NCI-H146 (cell line): Measurements from ENCODE around the gene ARFRP1.
"Not testable (repeated sequence)": the region's sequence is repeated elsewhere in the genome, so short reads cannot be mapped to it uniquely, and the experiment has no call there.

Experiments used
- DNase-seq: peaks from one replicate; lab custom pipeline; 2025; lab: John Stamatoyannopoulos, UW

ARFRP1 gene

GRCh38 chr20:63655249-63655648 lies 52.5 kb downstream of the ARFRP1 start:
- no peak for DNase-seq

GRCh38 chr20:63653974-63654668 lies 53.7 kb downstream of the ARFRP1 start:
- no peak for DNase-seq

GRCh38 chr20:63653041-63653973 lies 54.5 kb downstream of the ARFRP1 start, which contains the start of gene STMN3:
Gene STMN3, minus strand, starts transcription at chr20:63653424. Its CDS starts 79 bp downstream, at chr20:63653345.
- DNase-seq: peak; percentile 96

GRCh38 chr20:63652192-63652980 lies 55.4 kb downstream of the ARFRP1 start:
- peak; percentile 80 for DNase-seq

DNA sequence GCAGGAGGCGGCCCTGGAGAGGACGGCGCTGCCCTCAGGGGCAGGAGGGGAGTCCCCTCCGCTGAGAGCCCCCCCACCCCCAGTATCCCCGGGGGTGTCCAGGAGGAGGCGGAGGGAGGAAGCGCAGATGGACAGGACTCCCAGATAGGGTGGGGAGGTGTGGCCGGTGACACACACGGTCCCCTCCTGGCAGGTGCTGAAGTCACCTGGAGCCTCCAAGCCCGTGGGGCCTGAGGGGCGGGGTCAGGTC lies 55.9 kb downstream of the ARFRP1 start:
- peak; percentile 53 for DNase-seq

DNA sequence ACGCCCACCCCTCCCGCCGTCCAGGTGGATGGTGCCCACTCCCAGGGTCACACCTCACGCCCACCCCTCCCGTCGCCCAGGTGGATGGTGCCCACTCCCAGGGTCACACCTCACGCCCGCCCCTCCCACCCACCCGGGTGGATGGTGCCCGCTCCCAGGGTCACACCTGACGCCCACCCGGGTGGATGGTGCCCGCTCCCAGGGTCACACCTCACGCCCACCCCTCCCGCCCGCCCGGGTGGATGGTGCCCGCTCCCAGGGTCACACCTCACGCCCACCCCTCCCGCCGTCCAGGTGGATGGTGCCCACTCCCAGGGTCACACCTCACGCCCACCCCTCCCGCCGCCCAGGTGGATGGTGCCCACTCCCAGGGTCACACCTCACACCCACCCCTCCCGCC lies 57.3 kb downstream of the ARFRP1 start:
- not testable (repeated sequence) for DNase-seq

DNA sequence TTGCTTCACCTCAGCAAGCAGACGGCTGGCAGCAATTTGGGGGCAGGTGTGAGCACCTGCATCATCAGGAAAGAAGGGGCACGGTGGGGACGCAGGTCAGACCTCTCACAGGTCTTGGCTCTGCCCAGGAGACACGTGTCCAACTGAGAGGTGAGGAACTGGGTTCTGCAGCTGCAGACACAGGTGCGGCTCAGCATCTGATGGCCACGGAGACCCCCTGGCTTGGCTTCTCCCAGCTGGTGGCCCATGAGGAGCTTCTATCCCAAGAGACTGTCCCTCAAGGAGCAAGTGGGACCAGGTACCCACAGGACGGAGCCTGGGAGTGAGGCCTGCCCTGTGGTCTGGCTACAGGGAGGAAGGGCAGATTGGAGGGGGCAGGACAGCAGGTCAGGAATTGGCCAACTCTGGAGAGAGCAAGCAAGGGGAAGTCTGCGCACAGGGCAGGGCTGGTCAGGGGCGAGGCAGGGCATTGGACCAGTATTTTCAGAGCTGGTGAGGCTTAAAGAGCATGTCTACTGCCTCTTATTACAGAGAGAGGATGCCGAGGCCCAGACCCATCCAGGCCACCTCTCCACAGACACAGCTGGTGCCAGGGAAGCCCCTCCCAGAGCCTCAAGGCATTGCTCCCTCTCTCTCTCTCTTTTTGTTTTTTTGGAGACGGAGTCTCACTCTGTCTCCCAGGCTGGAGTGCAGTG lies 58.7 kb downstream of the ARFRP1 start:
- peak; percentile 86 for DNase-seq
